ES-I3 (cell line): ENCODE data around the gene SMARCD3.

ENCODE experiments used
- H3K36me3 ChIP-seq: 2 replicates; pipeline ENCODE4 v1.6.1; 2013; ENCODE audit warnings: mild to moderate bottlenecking, low read length, control low read depth, moderate library complexity; ENCODE audit not compliant: insufficient read depth
- H3K4me1 ChIP-seq: 2 replicates; pipeline ENCODE4 v1.6.1; 2013; ENCODE audit warnings: mild to moderate bottlenecking, control low read depth, low read length; ENCODE audit not compliant: insufficient read depth
- H3K9ac ChIP-seq: 2 replicates; pipeline ENCODE4 v1.6.1; 2013; ENCODE audit warnings: low read depth, mild to moderate bottlenecking, low read length, moderate library complexity
- H3K9me3 ChIP-seq: 2 replicates; pipeline ENCODE4 v1.6.1; 2013; ENCODE audit warnings: mild to moderate bottlenecking, low read length, moderate library complexity; ENCODE audit not compliant: control insufficient read depth, insufficient read depth

Gene SMARCD3

GRCh38 chr7:151229249-151229648, 19.2 kb downstream of the SMARCD3 start:
- Histone ChIP-seq H3K36me3 (peaks cover 3% of the 10 kb centered on the region), H3K9ac (no peak overlapping the region), H3K9me3 (no peaks in the 10 kb centered on the region), H3K4me1 (no peaks in the 10 kb centered on the region; the same call in 1 of the 2 replicates)

DNA sequence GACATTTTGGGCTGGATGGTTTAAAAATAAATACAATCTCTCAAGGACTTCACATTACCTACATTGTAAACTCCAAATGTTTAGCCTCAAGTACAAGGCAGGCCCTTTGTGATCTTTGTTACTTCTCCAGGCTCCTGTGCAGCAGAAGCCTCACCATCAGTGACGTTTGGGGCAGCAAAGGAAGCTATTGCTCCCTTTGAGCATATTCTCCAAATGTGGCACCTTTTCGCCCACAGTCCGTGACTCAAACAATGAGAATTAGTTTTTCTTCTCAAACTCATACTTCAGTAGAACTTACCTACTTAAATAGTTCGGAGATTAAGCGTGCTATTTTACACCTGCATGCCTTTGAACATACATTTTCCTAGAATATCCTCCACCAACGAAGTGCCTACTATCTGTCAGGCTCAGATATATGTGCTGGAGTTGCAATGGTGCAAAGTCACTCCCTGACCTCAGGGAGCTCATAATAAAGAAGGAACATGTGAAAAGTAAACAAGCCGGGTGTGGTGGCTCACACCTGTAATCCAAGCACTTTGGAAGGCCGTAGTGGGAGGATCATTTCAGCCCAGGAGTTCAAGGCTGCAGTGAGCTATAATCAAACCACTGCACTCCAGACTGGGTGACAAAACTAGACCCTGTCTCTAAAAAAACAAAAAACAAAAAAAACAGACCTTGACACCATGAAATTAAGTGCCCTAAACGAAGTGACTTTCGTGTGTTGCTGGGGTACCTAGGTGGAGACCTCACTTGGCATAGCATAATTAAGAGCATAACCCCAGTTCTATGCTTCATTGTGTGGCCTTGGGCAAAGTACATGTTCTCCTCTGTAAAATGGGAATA, 20.2 kb downstream of the SMARCD3 start:
- Histone ChIP-seq H3K9me3 (no peaks in the 10 kb centered on the region), H3K36me3 (peaks cover 4% of the 10 kb centered on the region; the same call in 1 of the 2 replicates), H3K4me1 (no peaks in the 10 kb centered on the region), H3K9ac (peak overlapping the region; percentile 95)

- Histone ChIP-seq H3K4me1 (no peaks in the 10 kb centered on the region), H3K9me3 (no peaks in the 10 kb centered on the region), H3K36me3 (peaks cover 4% of the 10 kb centered on the region), H3K9ac (peak within 1 kb of the TSS; percentile 95)
These were observed 21.4 kb downstream of the SMARCD3 start, which contains the start of gene ABCF2 for GRCh38 chr7:151226875-151227782. TSS of gene ABCF2 (minus strand) at chr7:151227205. CDS start at chr7:151226458, 747 bp downstream.

- Histone ChIP-seq H3K9me3 (no peaks in the 10 kb centered on the region), H3K9ac (peak overlapping the region; percentile 95), H3K36me3 (peaks cover 9% of the 10 kb centered on the region), H3K4me1 (no peaks in the 10 kb centered on the region)
These were observed 22.0 kb downstream of the SMARCD3 start for GRCh38 chr7:151226560-151226874.

DNA sequence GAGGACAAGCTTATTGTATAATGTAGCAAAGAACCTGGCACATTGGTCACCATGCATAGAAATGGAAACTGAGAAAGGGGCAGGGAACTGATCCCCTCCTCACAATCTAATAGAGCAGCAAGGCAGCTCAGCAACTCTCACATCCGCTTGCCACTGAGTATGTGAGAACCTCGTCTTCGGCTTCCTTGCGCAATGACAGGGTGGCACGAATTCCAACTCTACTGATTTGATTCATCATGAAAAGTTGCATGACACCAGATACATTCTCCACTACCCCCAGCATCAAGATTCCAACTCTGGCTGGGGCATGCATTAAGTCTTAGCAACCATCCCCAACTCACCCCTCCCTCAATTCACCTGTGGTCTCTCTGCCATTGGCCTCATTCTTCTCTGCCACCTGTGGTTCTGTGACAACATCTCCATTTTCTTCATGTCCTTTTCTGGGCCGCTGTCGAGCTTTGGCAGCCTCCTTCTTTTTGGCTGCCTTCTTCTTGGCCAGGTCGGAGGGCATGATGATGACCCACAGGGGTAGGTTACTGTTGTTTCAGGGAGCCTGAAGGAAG, 22.5 kb downstream of the SMARCD3 start:
- Histone ChIP-seq H3K36me3 (peaks cover 11% of the 10 kb centered on the region), H3K9me3 (no peaks in the 10 kb centered on the region), H3K9ac (peak overlapping the region; percentile 95; the same call in 1 of the 2 replicates), H3K4me1 (no peaks in the 10 kb centered on the region)

- peaks cover 24% of the 10 kb centered on the region for H3K36me3 ChIP-seq
- no peaks in the 10 kb centered on the region for H3K9me3 ChIP-seq
- no peak overlapping the region for H3K9ac ChIP-seq
- no peaks in the 10 kb centered on the region for H3K4me1 ChIP-seq
These were observed 24.8 kb downstream of the SMARCD3 start for GRCh38 chr7:151223728-151224127.

DNA sequence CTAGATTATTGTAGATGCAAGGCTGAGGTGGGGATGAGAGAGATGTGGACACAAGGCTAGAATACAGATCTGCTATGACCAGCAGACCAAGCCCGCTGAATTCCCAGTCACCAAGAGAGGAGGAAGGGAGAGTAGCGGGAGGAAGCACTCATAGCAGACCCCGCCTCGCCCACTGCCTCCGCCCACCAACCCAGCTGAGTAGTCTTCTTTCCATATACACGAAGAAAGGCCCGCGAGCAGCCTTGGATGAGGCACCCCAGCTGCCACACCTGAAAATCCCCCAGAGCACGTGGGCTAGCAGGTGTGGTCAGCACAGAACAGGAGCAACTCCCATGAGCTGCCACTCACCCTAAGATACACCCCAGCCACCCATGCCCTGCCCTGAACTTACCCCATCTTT, 30.3 kb downstream of the SMARCD3 start:
- H3K9me3 ChIP-seq: no peaks in the 10 kb centered on the region
- peaks cover 43% of the 10 kb centered on the region for H3K36me3 ChIP-seq
- no peak overlapping the region for H3K9ac ChIP-seq
- H3K4me1 ChIP-seq: no peaks in the 10 kb centered on the region

DNA sequence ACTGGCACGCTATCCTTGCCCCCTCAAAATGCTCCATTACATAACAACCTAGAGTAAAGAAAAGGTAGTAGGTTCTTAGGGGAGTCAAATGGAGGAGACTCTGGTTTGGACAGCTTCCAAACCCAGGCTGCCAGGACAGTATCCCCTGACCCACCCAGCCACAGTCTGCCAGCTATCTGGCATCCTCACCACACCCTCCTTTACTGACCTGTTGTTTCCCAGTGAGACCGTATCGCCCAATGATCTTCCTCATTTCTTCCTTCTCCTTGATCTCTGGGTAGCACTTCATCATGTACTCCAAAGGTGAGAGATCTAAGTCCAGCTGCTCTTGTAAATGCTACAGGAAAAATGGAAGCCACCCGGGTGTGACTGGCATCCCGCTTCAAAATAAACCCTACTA, 33.1 kb downstream of the SMARCD3 start:
- Histone ChIP-seq H3K9me3 (no peaks in the 10 kb centered on the region), H3K36me3 (peaks cover 32% of the 10 kb centered on the region), H3K9ac (no peak overlapping the region), H3K4me1 (0 out of 2 replicates have a peak, but pooled peaks cover 7% of the 10 kb centered on the region)

DNA sequence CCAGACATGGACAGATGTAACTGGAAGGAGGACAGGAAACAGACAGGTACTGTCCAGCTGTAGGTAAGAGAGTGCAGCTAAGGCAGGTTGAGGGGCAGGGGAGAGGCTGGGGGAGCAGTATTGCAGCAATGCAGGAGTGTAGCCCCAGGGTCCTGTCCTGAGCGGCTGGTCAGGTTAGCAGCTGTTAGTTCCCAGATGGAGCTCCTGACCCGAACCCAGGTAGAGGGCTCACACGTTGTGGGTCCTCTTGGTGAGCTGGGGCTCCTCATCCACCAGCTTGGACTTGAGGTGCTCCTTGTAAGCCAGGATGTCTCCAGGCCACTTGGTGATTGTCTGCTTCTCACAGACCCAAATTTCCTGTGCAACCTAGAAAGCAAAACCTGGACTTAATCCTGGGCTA, 34.7 kb downstream of the SMARCD3 start:
- H3K9ac ChIP-seq: no peak overlapping the region
- 0 out of 2 replicates have a peak, but pooled peaks cover 7% of the 10 kb centered on the region for H3K4me1 ChIP-seq
- H3K9me3 ChIP-seq: no peaks in the 10 kb centered on the region
- H3K36me3 ChIP-seq: peaks cover 25% of the 10 kb centered on the region

DNA sequence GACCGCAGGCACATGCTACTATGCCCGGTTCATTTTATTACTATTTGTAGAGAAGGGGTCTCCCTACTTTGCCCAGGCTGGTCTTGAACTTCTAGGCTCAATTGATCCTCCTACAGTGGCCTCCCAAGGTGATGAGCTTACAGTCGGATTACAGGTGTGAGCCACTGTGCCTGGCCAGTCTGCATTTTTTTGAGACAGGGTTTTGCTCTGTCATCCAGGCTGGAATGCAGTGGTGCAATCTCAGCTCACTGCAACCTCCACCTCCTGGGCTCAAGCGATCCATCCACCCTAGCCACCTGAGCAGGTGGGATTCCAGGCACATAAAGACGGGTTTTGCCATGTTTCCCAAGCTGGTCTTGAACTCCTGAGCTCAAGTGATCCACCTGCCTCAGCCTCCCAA, 35.9 kb downstream of the SMARCD3 start:
- Histone ChIP-seq H3K4me1 (0 out of 2 replicates have a peak, but pooled peaks cover 7% of the 10 kb centered on the region), H3K36me3 (peaks cover 16% of the 10 kb centered on the region), H3K9ac (no peak overlapping the region), H3K9me3 (no peaks in the 10 kb centered on the region)

GRCh38 chr7:151211155-151211772, 37.2 kb downstream of the SMARCD3 start:
- Histone ChIP-seq H3K9me3 (no peaks in the 10 kb centered on the region), H3K36me3 (peaks cover 12% of the 10 kb centered on the region), H3K4me1 (0 out of 2 replicates have a peak, but pooled peaks cover 7% of the 10 kb centered on the region), H3K9ac (no peak overlapping the region)

DNA sequence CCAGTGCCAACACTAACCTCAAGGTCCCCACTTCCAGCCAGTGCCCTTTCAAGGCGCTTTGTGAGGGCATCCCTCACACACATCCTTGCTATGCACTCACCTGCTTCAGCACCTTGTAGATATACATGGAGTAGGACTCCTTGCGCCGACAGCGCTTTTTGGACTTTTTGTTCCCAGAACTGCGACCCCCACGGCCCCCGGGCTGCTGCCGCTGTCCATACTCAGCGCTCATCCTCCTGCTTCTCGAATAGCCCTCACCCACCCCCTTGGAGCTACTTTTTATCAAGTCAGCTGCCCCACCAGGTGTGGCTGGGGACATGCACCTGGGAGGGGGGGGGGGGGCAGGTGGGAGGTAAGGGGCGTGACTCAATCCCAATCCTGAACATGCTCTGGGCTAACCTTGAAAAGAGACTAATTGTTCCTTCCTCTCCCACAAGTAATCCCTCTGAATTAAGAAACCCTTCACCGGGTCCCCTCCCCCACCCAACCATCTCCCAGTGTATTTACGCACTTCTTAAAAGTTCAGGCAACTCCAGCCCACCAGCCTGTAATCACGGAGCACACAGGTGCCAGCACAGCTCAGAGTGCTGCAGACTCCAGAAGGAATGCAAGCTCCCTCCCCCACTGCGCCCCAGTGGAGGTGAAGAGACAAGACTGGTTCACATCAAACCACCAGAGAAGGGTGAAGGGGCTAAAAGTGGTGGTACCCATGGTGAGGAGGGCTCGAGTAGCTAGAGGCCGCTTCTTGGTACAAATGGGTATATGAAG, 38.2 kb downstream of the SMARCD3 start, which contains the start of gene H2BK1:
Gene H2BK1 (minus strand): TSS at position 402 of the 768 bp plus-strand sequence. CDS start 170 bp downstream, at position 232.
- Histone ChIP-seq H3K4me1 (0 out of 2 replicates have a peak, but pooled peaks cover 7% of the 10 kb centered on the region), H3K36me3 (peaks cover 2% of the 10 kb centered on the region; the same call in 1 of the 2 replicates), H3K9ac (no peak within 1 kb of the TSS), H3K9me3 (no peaks in the 10 kb centered on the region)

DNA sequence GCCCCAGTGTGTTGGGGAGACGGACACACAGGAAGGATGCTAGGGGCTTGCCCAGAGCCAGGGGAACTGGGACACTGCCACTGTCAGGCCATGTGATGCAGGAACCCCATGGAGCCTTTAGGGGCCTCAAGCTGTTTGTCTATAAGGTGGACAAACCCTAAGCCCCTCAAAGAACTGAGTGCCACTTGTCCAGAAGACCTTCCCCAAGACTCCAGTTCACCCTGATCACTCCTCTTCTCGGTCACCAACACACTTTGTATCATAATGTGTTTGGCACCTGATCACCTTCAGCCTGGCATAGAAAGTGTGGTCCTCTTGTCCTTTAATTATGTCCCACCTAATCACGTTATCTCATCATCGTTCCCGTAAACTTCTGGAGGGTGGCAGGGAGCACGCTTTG, 38.9 kb downstream of the SMARCD3 start:
- no peaks in the 10 kb centered on the region; the same call in 1 of the 2 replicates for H3K36me3 ChIP-seq
- 0 out of 2 replicates have a peak, but pooled peaks cover 7% of the 10 kb centered on the region for H3K4me1 ChIP-seq
- no peak overlapping the region for H3K9ac ChIP-seq
- no peaks in the 10 kb centered on the region for H3K9me3 ChIP-seq
